HG02571 (cell line): ENCODE measurements around the gene RSF1.
"Not testable (repeated sequence)": the region's sequence is repeated elsewhere in the genome, so short reads cannot be mapped to it uniquely, and the experiment has no call there.

Experiments used
- ATAC-seq: cut with Tn5 transposase; IDR thresholded peaks from one replicate; pipeline ENCODE4 v1.9.1; 2021; ENCODE audit warnings: mild to moderate bottlenecking, moderate library complexity; ENCODE audit not compliant: unreplicated experiment

RSF1 gene, protein sequence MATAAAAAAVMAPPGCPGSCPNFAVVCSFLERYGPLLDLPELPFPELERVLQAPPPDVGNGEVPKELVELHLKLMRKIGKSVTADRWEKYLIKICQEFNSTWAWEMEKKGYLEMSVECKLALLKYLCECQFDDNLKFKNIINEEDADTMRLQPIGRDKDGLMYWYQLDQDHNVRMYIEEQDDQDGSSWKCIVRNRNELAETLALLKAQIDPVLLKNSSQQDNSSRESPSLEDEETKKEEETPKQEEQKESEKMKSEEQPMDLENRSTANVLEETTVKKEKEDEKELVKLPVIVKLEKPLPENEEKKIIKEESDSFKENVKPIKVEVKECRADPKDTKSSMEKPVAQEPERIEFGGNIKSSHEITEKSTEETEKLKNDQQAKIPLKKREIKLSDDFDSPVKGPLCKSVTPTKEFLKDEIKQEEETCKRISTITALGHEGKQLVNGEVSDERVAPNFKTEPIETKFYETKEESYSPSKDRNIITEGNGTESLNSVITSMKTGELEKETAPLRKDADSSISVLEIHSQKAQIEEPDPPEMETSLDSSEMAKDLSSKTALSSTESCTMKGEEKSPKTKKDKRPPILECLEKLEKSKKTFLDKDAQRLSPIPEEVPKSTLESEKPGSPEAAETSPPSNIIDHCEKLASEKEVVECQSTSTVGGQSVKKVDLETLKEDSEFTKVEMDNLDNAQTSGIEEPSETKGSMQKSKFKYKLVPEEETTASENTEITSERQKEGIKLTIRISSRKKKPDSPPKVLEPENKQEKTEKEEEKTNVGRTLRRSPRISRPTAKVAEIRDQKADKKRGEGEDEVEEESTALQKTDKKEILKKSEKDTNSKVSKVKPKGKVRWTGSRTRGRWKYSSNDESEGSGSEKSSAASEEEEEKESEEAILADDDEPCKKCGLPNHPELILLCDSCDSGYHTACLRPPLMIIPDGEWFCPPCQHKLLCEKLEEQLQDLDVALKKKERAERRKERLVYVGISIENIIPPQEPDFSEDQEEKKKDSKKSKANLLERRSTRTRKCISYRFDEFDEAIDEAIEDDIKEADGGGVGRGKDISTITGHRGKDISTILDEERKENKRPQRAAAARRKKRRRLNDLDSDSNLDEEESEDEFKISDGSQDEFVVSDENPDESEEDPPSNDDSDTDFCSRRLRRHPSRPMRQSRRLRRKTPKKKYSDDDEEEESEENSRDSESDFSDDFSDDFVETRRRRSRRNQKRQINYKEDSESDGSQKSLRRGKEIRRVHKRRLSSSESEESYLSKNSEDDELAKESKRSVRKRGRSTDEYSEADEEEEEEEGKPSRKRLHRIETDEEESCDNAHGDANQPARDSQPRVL (N-terminal part only)

DNA sequence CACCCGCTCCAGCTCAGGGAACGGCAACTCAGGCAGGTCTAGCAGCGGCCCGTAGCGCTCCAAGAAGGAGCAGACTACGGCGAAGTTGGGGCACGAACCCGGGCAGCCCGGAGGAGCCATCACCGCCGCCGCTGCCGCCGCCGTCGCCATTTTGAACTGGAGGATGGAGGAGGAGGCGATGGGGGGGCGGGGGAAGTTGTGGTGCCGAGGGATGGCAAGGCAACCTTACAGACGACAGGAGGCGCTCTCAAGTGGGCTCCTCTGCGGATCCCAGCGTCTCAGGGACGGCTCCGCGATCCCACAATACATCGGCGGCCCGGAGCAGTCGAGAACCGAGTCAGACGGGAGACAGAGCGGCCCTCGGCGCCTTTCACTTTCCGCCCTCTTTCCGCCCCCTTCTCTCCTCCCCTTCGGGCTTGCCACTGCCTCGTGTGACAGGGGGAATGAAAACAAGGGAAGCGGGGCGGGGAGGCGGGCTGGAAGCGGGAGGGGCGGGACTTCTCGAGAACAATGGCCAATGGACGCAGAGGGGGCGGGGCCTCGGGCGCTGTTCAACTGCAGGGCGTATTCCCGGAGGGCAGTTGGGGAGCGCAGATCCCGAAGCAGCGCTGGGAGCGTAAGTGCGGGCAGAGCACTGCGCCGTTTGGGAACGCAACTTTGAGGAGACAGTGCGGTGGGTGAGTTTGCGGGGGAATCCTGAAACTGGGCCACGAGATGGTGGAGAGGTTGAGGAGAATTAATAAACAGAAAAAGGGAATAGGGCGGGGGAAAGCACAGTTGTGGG lies at the start of gene RSF1, which contains the start of gene AAMDC:
TSS of gene RSF1 (minus strand) at position 158 of the 784 bp plus-strand sequence. CDS start at position 150, 8 bp downstream.
TSS of gene AAMDC (plus strand) at position 580 of the 784 bp plus-strand sequence. CDS start 21,353 bp downstream, outside the sequence.
- peak; percentile 80 for ATAC-seq

- no peak for ATAC-seq
Observed at GRCh38 chr11:77868744-77869143, 48.2 kb upstream of the RSF1 start.

DNA sequence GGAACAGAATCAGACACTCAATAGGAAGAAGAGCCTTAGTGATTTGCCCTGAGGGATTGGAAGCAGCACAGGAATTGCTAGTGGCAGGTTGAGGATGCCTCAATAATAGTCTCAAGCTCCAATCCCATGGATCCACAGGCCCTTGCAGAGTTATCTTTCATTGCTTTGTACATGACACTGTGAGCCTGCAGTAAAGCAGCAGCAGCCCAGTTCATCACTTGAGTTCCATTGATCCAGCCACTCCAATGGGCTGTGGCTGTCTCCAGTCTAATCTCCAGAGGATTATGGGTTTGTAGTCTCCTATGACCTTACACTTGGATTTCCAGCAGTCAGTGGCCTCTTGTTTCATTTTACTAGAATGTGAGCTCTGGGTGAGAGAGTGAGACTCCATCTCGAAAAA lies 45.8 kb upstream of the RSF1 start:
- no peak for ATAC-seq

GRCh38 chr11:77865805-77866204 lies 45.3 kb upstream of the RSF1 start:
- no peak for ATAC-seq

GRCh38 chr11:77861444-77861843 lies 40.9 kb upstream of the RSF1 start:
- ATAC-seq: not testable (repeated sequence)

GRCh38 chr11:77857906-77858457 lies 37.5 kb upstream of the RSF1 start:
- not testable (repeated sequence) for ATAC-seq

- no peak for ATAC-seq
Observed at GRCh38 chr11:77854838-77855237, 34.3 kb upstream of the RSF1 start.

DNA sequence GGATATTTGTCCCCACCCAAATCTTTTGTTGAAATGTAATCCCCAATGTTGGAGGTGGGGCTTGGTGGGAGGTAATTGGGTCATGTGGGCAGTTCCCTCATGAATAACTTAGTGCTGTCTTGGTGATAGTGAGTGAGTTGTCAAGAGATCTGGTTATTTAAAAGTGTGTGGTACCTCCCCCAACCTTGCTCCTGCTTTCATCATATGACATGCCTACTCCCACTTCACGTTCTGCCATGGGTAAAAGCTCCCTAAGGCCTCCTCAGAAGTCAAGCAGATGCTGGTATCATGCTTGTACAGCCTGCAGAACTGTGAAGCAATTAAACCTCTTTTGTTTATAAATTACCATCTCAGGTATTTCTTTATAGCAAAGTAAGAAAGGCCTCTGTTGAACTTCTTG lies 31.0 kb upstream of the RSF1 start:
- ATAC-seq: no peak

GRCh38 chr11:77843700-77844099 lies 23.2 kb upstream of the RSF1 start:
- ATAC-seq: not testable (repeated sequence)

- ATAC-seq: no peak
Observed at GRCh38 chr11:77842441-77843121, 22.1 kb upstream of the RSF1 start.

DNA sequence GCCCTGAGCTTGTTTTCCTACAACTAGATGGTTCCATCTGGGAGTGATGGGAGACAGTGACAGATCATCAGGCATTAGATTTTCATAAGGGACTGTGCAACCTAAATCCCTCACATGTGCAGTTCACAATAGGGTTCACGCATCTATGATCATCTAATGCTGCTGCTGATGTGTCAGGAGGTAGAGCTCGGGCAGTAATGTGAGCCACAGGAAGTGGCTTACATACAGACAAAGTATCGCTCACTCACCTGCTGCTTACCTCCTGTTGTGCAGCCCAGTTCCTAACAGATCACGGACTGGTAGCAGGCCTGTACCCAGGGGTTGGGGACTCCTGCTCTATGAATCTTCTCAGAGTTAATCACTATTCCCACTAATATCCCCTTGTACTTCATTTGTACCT lies 12.8 kb upstream of the RSF1 start:
- no peak for ATAC-seq

GRCh38 chr11:77828926-77829325 lies 8.4 kb upstream of the RSF1 start:
- no peak for ATAC-seq

DNA sequence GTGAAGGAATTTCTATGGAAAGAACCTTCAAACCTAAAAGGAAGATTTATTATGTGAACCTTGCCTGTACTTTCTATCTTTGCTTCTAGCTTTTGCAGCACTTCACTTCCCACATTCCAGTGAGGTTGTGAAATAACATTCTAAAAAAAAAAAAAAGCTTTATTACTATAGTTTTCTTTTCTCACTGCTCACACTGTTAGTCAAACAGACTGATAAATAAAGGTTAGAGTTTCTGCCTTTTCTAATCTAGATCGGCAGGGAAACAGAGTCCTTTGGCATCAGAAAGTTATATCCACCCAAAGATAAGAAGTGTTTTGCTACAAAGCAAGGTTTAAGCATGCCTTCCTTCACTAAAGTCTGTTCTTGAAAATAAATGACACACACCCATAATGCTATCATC lies 3.3 kb upstream of the RSF1 start:
- ATAC-seq: no peak

- ATAC-seq: not testable (repeated sequence)
Observed at GRCh38 chr11:77822126-77822525, 1.6 kb upstream of the RSF1 start.

DNA sequence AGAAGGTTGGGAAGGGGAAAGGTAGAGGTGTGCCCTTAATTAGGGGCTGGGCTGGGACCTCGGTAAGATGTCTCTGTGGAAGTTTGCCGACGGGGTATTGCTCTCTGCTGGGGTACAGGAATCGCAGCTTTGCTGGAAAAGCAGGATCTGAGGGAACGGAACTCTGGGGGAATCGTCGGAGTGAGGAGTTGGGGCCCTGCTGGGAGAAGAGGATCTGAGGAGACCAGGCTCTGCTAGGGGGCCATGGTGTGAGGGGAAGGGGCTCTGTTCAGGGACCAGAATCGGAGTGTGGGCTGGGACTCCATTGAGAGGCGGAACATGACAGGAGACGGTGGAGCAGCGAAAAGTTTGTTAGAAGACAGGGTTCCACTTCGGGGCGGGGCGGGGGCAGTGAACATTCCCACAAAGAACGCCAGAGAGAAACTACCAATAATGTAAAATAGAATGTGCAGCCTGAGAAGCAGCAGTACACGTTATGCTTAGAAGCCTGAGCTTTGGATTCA lies 878 bp upstream of the RSF1 start:
- no peak for ATAC-seq

GRCh38 chr11:77819921-77820564 lies 479 bp downstream of the RSF1 start:
- ATAC-seq: peak; percentile 16

DNA sequence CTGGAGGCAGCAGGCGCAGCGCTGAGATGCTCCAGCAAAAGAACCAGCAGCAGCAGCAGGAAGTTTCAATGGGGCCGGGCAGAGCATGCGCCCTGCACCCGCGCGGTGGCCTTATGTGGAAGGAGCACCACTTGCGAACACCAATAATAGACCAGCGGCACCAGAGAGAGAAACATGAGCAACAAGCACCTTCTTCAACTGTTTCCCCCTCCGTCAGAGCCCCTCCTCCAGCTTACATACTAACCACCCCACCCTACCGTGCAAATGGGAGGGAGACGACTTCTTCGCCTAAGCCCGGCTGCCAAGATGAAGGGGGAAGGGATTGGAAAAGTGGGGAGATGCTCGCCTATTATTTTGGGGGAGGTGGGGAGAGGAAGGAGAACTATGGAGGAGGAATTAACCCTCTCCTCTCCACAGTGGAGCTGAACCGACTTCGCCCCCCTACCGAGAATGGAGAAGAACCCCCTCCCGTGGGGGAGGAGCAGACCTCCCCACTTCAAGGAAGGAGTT lies 1.1 kb downstream of the RSF1 start:
- ATAC-seq: peak; percentile 46

DNA sequence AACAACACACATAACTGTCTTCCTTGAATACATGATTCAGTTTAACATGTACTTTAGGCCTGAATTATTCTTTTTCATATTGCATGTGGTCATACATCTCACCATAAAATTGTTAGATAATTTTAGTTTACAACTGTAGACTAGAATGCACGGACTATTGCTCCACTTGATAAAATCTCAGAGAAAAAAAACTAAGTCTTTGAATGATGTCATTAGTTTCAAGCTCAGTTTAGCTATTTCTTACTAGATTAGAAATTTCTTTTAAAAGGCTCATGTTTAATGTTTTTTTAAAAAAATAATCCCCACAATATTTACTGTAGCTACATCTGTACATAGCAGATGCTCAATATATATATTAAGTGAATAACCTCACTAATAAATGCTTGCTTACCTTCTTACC lies 5.1 kb downstream of the RSF1 start:
- no peak for ATAC-seq
